ENCODE measurements around the gene DBN1.
A peak's percentile ranks its signal among the peaks of the same experiment; 100 is the strongest.
"Not testable (repeated sequence)": the region's sequence is repeated elsewhere in the genome, so short reads cannot be mapped to it uniquely, and the experiment has no call there.

Gene DBN1

DNA sequence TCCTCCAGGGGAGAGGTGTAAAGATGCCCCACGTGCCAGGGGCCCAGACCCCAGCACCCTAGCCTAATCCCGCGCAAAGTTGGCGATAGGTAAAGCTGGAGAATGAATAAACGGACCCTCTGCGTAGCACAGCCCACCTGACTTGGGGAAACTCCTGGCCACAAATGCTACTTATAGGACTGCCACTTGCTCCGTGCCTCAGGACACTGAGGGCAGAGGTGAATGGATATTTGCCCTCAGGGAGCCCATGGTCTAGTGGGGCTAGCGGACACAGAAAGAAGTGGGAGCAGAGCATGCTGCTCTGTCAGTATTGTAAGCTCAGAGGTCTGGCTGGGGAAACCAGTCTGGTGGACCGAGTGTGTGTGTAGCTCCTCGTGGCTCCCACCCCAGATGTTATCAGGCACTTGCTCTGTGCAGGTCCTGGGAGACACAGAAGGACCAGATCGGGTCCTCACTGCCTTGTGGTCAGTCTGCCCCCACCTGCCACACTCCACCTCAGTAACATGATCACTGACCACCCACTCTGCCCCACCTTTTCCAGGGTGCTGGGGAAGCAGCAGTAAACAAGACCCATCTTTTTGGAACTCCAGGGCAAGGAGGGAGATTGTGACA is 46.1 kb downstream of the DBN1 start:
- no peak for DNase-seq

DNA sequence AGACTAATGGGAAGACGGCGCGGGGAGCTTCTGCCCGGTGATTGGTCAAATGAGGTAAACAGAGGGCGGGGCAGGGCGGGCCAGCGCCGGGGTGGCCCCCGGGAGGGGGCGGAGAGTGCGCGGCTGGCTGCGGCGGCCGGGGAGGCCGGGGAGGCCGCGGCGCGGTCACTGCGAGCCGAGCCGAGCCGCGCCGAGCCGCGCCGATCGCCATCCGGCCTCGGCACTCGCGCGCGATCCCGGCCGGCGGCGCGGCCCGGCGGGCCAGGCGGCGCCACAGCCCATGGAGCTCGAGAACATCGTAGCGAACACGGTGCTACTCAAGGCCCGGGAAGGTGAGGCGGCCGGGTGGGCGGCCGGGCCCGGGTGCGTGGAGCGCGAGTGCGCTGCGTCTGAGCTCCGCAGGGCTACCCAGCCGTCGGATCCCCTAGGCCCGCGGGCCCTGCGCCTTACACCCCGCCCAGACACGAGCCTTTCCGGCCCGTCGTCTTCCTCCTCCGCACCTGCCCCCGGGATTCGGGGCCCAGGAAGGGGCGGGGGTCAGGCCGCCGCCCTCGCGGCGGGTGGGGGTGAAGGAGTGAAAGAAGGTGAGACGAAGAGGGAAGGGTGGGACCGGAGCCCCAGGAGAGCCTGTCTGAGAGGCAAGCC is 46.7 kb downstream of the DBN1 start, which contains the start of gene GRK6:
GRK6 (plus strand) TSS at position 111 of the 645 bp plus-strand sequence; CDS start at position 281, 170 bp downstream.
- peak; percentile 71 for DNase-seq

DNA sequence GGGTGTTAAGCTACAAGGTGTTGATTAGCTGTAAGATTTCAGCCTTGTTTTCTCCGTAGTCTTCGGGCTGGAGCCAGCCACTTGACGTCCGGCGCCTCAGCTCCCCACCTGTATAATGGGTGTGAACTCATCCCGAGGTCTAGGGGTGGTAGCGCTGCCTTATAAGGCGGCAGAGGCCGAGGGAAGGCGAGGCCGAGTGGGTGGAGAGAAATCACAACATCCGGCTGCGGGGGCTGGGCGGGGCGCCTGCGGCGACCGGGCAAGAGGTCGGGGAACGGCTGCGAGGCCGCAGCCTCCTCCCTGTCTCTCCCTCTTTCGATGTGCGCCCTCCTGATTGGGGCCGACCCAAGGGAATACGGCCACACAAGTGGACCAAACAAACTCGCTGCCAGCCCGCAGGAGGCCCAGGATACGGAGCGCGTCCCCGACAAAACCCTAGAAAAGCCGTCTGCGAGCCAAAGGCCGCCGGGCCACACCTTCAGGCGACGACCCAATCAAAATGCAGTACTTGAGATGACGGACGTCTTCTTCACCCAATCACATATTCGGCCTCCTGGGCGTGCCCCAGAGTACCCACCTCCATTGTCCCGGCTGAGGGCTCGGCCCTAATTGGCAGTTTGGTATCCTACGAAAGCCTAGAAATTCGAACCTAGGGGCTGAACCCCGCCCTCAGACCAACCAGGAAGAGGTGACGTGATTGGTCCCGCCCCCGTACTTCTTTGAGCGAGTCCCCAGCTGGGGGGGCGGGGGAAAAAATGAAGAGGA is 47.5 kb downstream of the DBN1 start:
- peak; percentile 100 for DNase-seq

DNA sequence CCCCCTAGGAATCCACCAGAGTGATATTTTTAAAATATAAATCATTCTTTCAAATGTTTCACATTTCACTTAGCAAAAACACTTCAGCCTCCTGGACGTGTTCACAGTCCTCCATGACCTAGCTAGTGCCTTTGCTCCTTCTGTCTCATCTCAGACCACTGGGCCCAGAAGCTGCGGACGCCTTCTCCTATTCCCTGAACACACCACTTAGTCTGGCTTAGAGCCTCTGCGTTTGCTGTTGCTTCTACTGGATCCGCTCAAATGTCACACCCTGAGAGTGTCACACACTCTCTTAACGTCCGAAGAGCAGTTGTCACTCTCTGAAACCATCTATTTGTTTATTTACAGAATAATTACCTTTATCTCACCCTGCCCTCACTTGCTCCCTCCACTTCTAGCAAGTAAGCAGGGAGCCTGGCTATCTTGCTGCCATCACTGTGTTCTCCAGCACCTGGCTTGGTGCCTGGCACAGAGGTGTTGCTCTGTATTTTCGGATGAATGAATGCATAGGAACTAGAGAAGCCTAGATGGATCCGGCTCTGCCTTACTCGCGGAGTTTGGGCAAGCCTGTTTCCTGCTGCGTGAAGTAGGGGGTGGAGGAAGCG is 48.1 kb downstream of the DBN1 start:
- no peak for DNase-seq

DNA sequence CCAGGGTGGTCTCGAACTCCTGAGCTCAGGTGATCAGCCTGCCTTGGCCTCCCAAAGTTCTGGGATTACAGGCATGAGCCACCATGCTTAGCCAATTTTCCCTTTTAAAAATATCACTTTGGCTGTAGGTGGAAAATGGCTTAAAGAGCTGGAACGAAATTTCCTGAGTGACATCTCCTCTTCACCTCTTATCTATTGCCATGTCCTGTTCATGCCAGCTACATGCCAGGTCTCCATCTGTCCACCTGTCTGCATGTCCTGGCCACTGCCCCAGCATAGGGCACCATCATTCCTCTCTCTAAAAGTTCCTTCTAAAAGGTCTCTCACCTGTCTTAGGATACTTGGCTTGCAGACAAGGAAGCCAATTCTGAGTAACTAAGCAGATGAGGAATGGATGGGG is 49.8 kb downstream of the DBN1 start:
- DNase-seq: no peak

DNA sequence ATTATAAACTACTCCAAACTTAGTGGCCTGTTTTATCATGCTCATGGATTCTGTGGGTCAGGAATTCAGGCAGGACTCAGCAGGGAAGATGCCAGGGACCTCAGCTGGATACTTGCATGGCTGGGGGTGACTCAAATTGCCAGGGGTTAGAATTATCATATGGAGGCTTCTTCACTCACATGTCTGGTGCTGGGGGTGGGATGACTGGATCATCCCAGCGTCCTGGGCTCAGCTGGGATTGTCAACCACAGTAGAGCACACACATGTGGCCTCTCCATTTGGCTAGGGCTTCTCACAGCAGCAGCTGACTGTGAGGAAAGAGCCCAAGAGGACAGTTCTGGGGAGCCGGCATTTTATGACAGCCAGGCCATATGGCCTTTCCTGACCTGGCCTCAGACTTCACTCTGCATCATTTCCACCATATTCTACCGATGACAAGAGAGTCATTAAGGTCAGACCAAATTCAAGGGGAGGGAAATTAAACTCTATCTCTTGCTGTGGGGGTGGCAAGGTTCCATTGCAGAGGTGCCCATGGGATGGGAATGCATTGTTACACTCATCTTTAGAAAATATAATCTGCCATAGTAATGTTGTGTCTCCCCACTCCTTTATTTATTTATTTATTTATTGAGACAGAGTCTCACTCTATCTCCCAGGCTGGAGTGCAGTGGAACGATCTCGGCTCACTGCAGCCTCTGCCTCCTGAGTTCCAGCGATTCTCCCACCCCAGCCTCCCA is 52.2 kb downstream of the DBN1 start:
- DNase-seq: no peak

DNA sequence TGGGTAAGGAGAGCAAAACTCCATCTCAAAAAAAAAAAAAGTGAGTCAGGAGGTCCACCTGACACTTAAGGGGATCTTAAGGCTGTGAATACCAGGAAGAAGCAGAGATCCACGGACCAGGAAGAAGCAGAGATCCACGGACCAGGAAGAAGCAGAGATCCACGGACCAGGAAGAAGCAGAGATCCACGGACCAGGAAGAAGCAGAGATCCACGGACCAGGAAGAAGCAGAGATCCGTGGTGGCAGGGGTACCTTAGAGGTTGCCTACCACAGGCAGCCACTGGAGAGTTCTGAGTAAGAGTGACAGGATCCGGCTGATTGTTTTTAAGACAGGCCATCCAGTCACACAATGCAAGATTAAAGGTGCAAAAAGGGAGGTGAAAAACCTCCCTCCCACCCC is 53.0 kb downstream of the DBN1 start:
- DNase-seq: not testable (repeated sequence)

DNA sequence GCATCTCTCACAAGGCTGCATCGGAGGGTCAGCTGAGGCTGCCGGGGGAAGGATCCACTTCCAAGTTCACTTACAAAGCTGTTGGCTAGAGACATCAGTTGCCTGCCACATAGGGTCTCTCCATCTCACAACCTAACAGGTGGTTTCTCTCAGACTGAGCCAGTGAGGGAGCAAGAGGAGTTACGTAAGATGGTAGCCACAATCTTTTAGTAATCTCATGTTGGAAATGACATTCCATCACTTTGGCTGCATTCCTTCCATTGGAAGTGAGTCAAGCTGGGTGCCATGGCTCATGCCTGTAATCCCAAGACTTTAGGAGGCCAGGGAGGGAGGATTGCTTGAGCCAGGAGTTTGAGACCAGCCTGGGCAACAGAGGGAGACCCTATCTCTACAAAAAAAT is 54.4 kb downstream of the DBN1 start:
- no peak for DNase-seq

DNA sequence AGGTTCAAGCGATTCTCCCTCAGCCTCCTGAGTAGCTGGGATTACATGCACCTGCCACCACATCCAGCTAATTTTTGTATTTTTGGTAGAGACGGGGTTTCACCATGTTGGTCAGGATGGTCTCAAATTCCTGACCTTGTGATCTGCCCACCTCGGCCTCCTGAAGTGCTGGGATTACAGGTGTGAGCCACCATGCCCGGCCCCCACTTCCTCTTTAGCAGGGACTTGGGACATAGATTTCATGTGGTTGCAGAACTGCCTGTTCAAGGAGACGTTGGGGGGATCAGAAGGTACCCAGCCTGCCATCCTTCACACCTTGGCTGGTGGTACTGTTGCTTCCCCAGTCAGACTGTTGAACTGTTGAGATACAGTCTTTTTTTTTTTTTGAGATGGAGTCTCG is 56.4 kb downstream of the DBN1 start:
- not testable (repeated sequence) for DNase-seq

DNA sequence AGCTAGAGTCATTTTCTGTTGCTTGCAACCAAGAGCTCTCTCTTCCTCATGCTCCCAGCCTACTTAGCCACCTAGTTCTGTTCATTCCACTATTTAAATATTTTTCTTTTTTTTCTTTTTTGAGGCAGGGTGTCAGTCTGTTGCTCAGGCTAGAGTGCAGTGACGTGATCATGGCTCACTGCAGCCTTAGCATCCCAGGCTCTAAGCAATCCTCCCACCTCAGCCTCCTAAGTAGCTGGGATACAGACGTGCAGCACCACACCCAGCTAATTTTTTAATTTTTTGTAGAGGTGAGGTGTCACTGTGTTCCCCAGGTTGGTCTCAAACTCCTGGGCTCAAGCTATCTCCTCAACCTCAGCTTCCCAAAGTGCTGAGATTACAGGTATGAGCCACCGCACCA is 59.0 kb downstream of the DBN1 start:
- DNase-seq: no peak

DNA sequence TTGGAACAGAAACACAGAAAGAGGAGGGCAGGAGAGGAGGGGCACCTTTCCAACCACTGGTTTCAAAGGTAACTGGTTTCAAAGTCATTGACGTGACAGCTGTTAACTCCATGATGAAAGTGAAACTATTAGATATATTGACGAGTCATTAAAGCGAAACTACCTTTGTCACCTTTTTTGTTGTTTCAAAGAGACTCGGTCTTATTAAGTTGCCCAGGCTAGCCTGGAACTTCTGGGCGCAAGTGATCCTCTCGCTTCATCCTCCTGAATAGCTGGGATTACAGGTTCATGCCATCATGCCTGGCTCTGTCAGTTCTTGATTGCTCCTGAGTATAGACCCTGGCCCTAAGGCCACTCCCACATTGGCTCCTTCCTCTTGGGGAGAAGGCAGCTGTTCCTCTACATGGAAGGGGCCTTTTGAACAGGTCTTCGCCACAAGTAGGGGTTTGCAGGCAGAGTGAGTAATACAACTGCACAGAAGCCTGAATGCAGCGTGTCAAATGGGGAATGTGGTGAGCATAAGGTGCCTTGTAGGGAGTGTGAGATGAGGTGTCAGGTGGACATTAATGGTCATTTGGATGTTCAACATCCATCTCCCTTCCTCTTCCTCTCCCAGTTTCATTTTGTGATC is 60.7 kb downstream of the DBN1 start:
- DNase-seq: no peak

DNA sequence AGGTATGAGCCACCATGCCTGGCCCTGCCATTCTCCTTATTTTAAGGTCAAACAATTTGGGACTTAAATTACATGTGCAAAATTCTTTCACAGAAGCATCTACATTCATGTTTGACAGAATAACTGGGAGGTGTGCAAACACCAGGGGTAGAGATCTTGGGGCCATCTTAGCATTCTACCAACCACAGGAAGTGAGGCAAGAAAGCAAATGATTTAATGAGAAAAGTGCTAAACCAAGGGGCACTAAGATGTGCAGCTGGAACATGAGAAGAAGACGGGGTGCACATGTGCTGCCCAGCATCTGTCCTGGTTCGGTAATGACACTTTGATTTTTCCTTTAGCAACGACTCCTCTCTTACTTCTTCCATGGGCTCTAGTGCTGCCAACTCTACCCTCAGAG is 62.9 kb downstream of the DBN1 start:
- DNase-seq: no peak

DNA sequence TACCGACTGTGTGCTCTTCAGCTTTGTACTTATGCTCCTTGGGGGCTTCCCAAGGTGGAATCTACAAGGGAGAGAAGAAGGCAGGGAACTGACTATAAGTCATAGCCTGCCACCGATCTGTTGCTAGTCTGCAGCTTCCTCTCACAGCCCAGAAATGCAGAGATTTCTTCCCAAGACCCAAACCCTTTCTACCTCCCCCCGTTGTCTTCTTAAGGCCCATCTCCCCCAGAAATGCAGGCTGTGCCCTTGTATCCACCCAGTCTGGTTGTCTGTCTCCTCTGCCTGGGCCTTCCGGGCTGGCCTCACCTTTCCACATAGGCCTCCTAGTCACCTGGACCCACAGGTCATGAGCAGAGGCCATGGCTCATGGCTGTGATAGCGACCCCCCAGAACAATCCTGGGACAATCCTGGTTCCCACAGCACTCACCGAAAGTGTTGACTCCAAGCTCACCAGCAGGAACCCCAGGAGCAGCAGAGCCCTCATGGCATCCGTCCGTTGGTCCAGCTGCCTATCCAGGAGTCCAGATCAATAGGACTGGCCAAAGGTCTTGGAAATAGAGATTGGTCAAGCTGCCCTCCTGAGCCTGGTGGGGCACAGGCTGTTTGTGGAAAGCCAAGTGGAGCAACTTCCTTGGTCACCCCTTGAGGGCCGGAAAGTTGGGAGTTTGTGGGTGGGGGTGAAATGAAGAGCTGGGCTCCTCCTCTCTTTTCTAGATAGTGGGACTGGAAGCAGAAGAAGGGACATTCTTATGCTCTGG is 64.2 kb downstream of the DBN1 start, which contains the start of gene F12:
F12 (minus strand) TSS at position 522 of the 759 bp plus-strand sequence; CDS start at position 485, 37 bp downstream.
- DNase-seq: no peak

Data from activated CD4-positive, alpha-beta T cell treated with anti-CD3 and anti-CD28 coated beads, Interleukin-2, amount 50 U/mL, for 16 hours (primary cell).